Activated CD8-positive, alpha-beta memory T cell treated with anti-CD3 and anti-CD28 coated beads for 24 hours (primary cell): ENCODE measurements around the gene RFNG.

ENCODE experiments used
- DNase-seq: peaks from one replicate; pipeline ENCODE4 v3.0.0-alpha.2; 2020

Gene RFNG

GRCh38 chr17:82051776-82052637 lies at the start of gene RFNG, which contains the start of gene GPS1:
TSS of gene RFNG (minus strand) at chr17:82051811. CDS start at chr17:82051766, 45 bp downstream.
TSS of gene GPS1 (plus strand) at chr17:82051898. CDS start at chr17:82051932, 34 bp downstream.
- DNase-seq = peak; percentile 94

GRCh38 chr17:82101301-82101715 lies 49.7 kb upstream of the RFNG start:
- no peak for DNase-seq

GRCh38 chr17:82100502-82101298 lies 49.1 kb upstream of the RFNG start:
- no peak for DNase-seq

GRCh38 chr17:82098939-82099763 lies 47.5 kb upstream of the RFNG start:
- DNase-seq = peak; percentile 83

- peak; percentile 96 for DNase-seq
Observed at GRCh38 chr17:82098169-82098938, 46.7 kb upstream of the RFNG start, which contains the start of gene FASN. TSS of gene FASN (minus strand) at chr17:82098236. CDS start at chr17:82096445, 1,791 bp downstream.

GRCh38 chr17:82097919-82098168 lies 46.2 kb upstream of the RFNG start:
- DNase-seq = no peak

- no peak for DNase-seq
Observed at GRCh38 chr17:82097184-82097918, 45.7 kb upstream of the RFNG start.

- no peak for DNase-seq
Observed at GRCh38 chr17:82096709-82097183, 45.1 kb upstream of the RFNG start.

GRCh38 chr17:82095777-82096708 lies 44.4 kb upstream of the RFNG start:
- DNase-seq = no peak

- no peak for DNase-seq
Observed at GRCh38 chr17:82094931-82095776, 43.5 kb upstream of the RFNG start.

GRCh38 chr17:82092995-82093751 lies 41.6 kb upstream of the RFNG start:
- no peak for DNase-seq

- no peak for DNase-seq
Observed at GRCh38 chr17:82092628-82092994, 41.0 kb upstream of the RFNG start.

- no peak for DNase-seq
Observed at GRCh38 chr17:82092094-82092586, 40.5 kb upstream of the RFNG start.

- DNase-seq = no peak
Observed at GRCh38 chr17:82091264-82092066, 39.9 kb upstream of the RFNG start.

- no peak for DNase-seq
Observed at GRCh38 chr17:82090549-82091263, 39.1 kb upstream of the RFNG start.

GRCh38 chr17:82089723-82090548 lies 38.3 kb upstream of the RFNG start:
- no peak for DNase-seq
